Upper lobe of left lung (tissue), 6 donors: ENCODE measurements around the gene OR10C1. TPM values are rescaled to one million over a fixed set of nuclear protein-coding genes. Genes with fewer than 3 reads are reported as not detected.

ENCODE experiments used
- ATAC-seq, 2 donors: fragments of 200-7000 bp; cut with Tn5 transposase; one replicate each; pipeline ENCODE4 v1.9.1; 2022; ENCODE audit warnings: mild to moderate bottlenecking in 2 of 2, moderate library complexity in 2 of 2; ENCODE audit not compliant: low FRiP score in 2 of 2
- DNase-seq, 2 donors: peaks; one replicate each; pipeline ENCODE4 v3.0.0-alpha.2; 2019 to 2020
- H3K27ac ChIP-seq, 4 donors: fragments of 200-600 bp; sonication (generic); one replicate each; pipeline ENCODE4 v1.5.1; 2016 to 2019
- H3K27me3 ChIP-seq, 4 donors: fragments of 200-600 bp; sonication (generic); one replicate each; pipeline ENCODE4 v1.5.1; 2017 to 2019
- H3K36me3 ChIP-seq, 4 donors: fragments of 200-600 bp; sonication (generic); one replicate each; pipeline ENCODE4 v1.5.1; 2016 to 2019
- H3K4me1 ChIP-seq, 4 donors: fragments of 200-600 bp; sonication (generic); one replicate each; pipeline ENCODE4 v1.5.1; 2018 to 2019
- H3K4me3 ChIP-seq, 4 donors: fragments of 200-600 bp; sonication (generic); one replicate each; pipeline ENCODE4 v1.5.1; 2017 to 2019; ENCODE audit warnings: mild to moderate bottlenecking in 2 of 4, moderate library complexity in 1 of 4
- H3K9me3 ChIP-seq, 4 donors: fragments of 200-600 bp; sonication (generic); one replicate each; pipeline ENCODE4 v1.5.1; 2018 to 2019
- CTCF ChIP-seq, 6 experiments: fragments of 450-650 bp in 4 of 6; fragments of 200-600 bp in 2 of 6; sonication (generic) in 2 of 6; IDR thresholded peaks; one replicate each; pipeline ENCODE4 v1.5.1; 2016 to 2019; ENCODE audit warnings: antibody characterized with exemption in 6 of 6
- EP300 ChIP-seq, 4 donors: sonication (generic); formaldehyde crosslinking; IDR thresholded peaks; one replicate each; pipeline ENCODE4 v1.5.1; 2017; ENCODE audit warnings: antibody characterized with exemption in 4 of 4, control low read depth in 2 of 4
- POLR2A ChIP-seq, 4 donors: fragments of 450-650 bp; IDR thresholded peaks; one replicate each; pipeline ENCODE4 v1.5.1; 2016 to 2017; ENCODE audit warnings: antibody characterized with exemption in 4 of 4, mild to moderate bottlenecking in 2 of 4
- POLR2AphosphoS5 ChIP-seq, 2 donors: sonication (generic); formaldehyde crosslinking; IDR thresholded peaks; one replicate each; pipeline ENCODE4 v1.5.1; 2017; ENCODE audit warnings: antibody characterized with exemption in 2 of 2
- WGBS, 2 donors: methylation state at CpG; one replicate each; pipeline ENCODE4 v1.1.5; 2017 to 2018; 5-methylcytosine and 5-hydroxymethylcytosine counted together
- total RNA-seq, 6 donors: library from RNA; depleted of rRNA in 4 of 6; stranded (reverse); fragments of >200 nt in 4 of 6; gene quantifications; one replicate each; pipeline versions ENCODE4 v1.1.0 to v1.2.1, GENCODE V29; 2016 to 2021
- donor health status: DM: no; HTN: no; CAD: no; lungs with moderate emphysema.
- donor health status: DM: no; HTN: yes; CAD: no; lungs with severe emphysema.

OR10C1 gene
- total RNA-seq, 6 donors from 2014 or later: not detected

- Histone ChIP-seq H3K4me3 (no peak within 1 kb of the TSS), H3K36me3 (no peaks in the 10 kb centered on the region), H3K9me3 (no peaks in the 10 kb centered on the region), H3K27me3 (no peaks in the 10 kb centered on the region), H3K4me1 (no peaks in the 10 kb centered on the region), H3K27ac (no peak within 1 kb of the TSS)
- TF ChIP-seq EP300 (IDR thresholded peaks at IDR 0.05) (no peak), POLR2AphosphoS5 (IDR thresholded peaks at IDR 0.05) (no peak), POLR2A (IDR thresholded peaks at IDR 0.05) (no peak), CTCF (IDR thresholded peaks at IDR 0.05) (no peak)
- DNase-seq (no peak), ATAC-seq (no peak)
These were observed 24.5 kb upstream of the OR10C1 start, which contains the start of gene OR12D1 for GRCh38 chr6:29414588-29414987. Gene OR12D1 (plus strand): TSS chr6:29414928.

- no peak for ATAC-seq
- peaks cover 0 to 3% (median 0%) of the 10 kb centered on the region in 4 donors for H3K9me3 ChIP-seq
- no peaks in the 10 kb centered on the region for H3K36me3 ChIP-seq
- H3K4me1 ChIP-seq: no peaks in the 10 kb centered on the region
- TF ChIP-seq EP300 (IDR thresholded peaks at IDR 0.05): no peak
- no peak for TF ChIP-seq POLR2AphosphoS5 (IDR thresholded peaks at IDR 0.05)
- H3K4me3 ChIP-seq: no peak overlapping the region
- no peak for DNase-seq
- WGBS, 2 donors: 79 to 80% methylated on average over 3 of the region's 3 CpGs
- no peaks in the 10 kb centered on the region for H3K27me3 ChIP-seq
- H3K27ac ChIP-seq: no peak overlapping the region
These were observed 19.6 kb upstream of the OR10C1 start for GRCh38 chr6:29419516-29419915.

DNA sequence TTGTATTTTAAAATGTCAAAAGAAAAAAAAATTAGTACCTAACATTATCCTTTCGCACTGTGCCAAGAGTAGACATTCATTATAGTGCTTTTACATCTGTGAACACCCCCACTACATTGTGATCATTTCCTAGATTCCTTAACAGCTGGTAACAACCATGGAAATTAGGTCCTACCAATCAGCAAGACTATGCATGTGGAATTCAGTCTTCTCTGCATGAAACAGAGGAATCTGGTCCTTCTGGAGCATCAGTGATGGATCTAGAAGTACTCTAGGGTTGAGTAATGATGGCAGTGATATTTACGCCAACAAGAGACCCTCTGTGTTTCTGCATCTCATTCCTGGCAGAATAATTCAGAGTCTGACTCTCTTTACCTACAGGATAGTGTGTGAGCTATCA, 14.9 kb upstream of the OR10C1 start:
- WGBS, 2 donors: 92 to 97% methylated on average over 2 of the region's 2 CpGs
- Histone ChIP-seq H3K27me3 (no peaks in the 10 kb centered on the region), H3K36me3 (no peaks in the 10 kb centered on the region), H3K4me1 (no peaks in the 10 kb centered on the region), H3K4me3 (no peak overlapping the region), H3K27ac (no peak overlapping the region), H3K9me3 (peaks cover 0 to 3% (median 0%) of the 10 kb centered on the region in 4 donors)
- ATAC-seq (no peak), DNase-seq (no peak)
- TF ChIP-seq POLR2AphosphoS5 (IDR thresholded peaks at IDR 0.05) (no peak), POLR2A (IDR thresholded peaks at IDR 0.05) (no peak), CTCF (IDR thresholded peaks at IDR 0.05) (no peak), EP300 (IDR thresholded peaks at IDR 0.05) (no peak)

DNA sequence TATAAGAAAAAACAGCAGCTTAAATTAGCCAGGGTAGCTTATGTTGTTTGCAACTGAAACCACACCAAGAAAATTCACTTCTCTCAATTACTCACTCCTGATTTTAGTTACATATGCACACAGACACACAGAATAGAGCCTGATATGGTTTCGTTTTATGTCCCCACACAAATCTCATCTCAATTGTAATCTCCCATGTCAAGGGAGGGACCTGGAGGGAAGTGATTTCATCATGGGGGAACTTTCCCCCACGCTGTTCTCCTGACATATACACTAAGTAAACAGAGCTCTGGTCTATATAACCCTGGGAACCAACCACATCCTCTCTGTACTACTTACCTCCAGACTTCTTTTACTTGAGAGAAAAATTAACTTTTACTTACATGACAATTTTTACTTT, 14.5 kb upstream of the OR10C1 start:
- Histone ChIP-seq H3K36me3 (no peaks in the 10 kb centered on the region), H3K27ac (no peak overlapping the region), H3K27me3 (no peaks in the 10 kb centered on the region), H3K9me3 (peaks cover 0 to 3% (median 0%) of the 10 kb centered on the region in 4 donors), H3K4me1 (no peaks in the 10 kb centered on the region), H3K4me3 (no peak overlapping the region)
- TF ChIP-seq EP300 (IDR thresholded peaks at IDR 0.05) (no peak), POLR2AphosphoS5 (IDR thresholded peaks at IDR 0.05) (no peak), POLR2A (IDR thresholded peaks at IDR 0.05) (no peak), CTCF (IDR thresholded peaks at IDR 0.05) (no peak)
- ATAC-seq: no peak
- DNase-seq: no peak
- 42 to 53% methylated on average over 2 of the region's 2 CpGs for WGBS, 2 donors

DNA sequence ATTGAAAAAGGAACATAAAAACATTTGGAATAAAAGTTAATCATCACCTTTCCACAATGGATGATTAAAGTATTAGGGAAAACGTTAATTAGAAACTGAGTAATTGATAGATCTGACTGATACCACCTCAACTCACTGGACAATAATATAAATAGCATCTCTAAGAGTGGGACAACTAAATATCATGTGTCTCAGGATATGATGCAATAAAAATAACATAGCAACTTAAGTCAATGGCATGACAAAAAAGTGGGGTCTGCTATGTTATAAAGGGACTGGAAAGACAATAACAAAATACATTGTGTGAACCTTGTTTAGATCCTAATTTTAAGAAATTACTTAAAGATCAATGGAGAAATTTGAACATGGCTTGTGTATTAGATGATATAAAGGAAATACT, 14.0 kb upstream of the OR10C1 start:
- no peak overlapping the region for H3K4me3 ChIP-seq
- H3K27ac ChIP-seq: no peak overlapping the region
- no peaks in the 10 kb centered on the region for H3K36me3 ChIP-seq
- TF ChIP-seq CTCF (IDR thresholded peaks at IDR 0.05) (no peak), POLR2A (IDR thresholded peaks at IDR 0.05) (no peak), EP300 (IDR thresholded peaks at IDR 0.05) (no peak), POLR2AphosphoS5 (IDR thresholded peaks at IDR 0.05) (no peak)
- no peaks in the 10 kb centered on the region for H3K4me1 ChIP-seq
- WGBS, 2 donors: 36 to 58% methylated on average over 1 of the region's 1 CpG
- no peaks in the 10 kb centered on the region for H3K27me3 ChIP-seq
- no peak for ATAC-seq
- DNase-seq: no peak
- peaks cover 0 to 3% (median 0%) of the 10 kb centered on the region in 4 donors for H3K9me3 ChIP-seq
